HG03159 (cell line): ENCODE data around the gene STIP1.

Experiments used
- ATAC-seq: cut with Tn5 transposase; IDR thresholded peaks from one replicate; pipeline ENCODE4 v1.9.1; 2021; ENCODE audit warnings: mild to moderate bottlenecking, moderate library complexity; ENCODE audit not compliant: unreplicated experiment

Gene STIP1

DNA sequence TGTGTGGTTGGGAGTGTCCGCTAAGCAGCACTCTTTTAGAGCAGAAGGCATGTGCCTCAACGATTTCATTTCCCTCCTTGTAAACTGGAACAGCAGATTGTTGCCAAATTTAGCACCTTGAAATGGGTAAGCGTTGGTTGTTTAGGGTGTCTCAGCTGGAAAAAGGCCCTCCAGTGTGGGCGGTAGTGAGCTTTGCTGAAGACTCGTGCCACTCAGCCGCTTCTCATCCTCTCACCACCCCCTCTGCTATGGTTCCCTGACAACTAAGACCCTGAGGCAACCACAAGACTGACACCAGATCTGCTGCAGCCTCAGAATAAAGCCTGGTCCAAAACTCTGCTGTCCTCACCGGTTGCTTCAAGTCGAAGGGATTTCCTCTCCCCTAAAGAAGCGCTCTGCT is 10.7 kb downstream of the STIP1 start:
- no peak for ATAC-seq

DNA sequence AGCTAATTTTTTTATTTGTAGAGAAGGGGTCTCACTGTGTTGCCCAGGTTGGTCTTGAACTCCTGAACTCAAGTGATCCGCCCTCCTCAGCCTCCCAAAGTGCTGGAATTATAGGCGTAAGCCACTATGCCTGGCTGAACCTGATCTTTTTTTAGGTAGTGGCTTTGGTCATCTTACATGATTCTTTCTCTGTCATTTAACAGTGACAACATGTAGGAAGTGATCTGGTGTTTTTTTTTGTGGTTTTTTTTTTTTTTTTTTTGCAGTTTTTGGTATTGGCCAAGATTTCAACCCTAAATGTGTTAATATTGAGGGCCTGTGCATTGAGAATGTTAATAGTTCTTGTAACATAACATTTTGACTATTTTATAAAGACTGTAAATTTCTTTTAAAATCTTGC is 12.5 kb downstream of the STIP1 start:
- no peak for ATAC-seq

DNA sequence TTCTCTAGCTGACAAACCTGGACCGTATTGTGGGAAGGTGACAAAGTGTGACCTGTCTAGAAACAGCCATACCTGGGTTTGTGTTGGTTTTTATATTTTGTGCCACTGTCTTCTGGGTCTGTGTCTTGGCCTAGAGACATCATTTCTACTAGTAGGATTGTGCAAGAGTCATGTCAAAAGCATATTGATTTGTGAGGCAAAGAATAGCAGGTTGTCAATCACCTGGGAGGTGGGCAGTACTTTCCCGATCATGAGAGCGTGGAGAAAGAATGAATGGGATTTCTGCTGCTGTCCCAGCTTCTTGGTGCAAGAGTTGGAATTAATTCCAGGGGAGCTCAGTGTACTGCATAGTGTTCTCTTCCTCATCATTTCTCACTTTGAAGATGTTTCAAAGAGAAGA is 15.6 kb downstream of the STIP1 start:
- no peak for ATAC-seq

DNA sequence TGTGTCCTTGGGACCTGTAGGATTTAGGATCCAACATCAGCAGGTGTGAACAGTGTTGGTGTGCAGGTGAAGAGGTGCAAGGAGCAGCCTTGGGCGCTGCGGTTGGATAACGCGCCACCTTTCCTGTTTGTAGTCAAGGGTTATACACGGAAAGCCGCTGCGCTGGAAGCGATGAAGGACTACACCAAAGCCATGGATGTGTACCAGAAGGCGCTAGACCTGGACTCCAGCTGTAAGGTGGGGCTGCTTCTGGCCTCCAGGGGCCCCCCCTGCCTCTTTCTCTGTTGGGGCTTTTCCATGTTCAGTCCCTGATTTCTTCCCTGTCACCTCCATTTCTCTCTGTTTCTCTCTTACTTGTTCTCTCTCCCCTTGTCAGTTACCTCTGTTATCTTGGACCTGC is 17.0 kb downstream of the STIP1 start:
- ATAC-seq: no peak

GRCh38 chr11:64203421-64204079 is 17.6 kb downstream of the STIP1 start:
- no peak for ATAC-seq

DNA sequence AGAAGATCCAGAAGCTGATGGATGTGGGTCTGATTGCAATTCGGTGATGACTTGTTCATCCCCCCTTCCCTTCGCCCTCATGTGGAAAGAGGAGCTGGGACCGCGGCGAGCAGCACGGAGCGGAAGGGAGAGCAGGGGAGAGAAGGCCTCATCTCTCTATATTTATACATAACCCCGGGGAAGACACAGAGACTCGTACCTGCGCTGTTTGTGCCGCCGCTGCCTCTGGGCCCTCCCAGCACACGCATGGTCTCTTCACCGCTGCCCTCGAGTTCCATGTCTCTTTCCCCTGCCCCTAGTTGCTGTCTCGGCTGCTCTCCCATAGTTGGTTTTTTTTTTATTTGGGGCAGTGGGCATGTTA is 18.1 kb downstream of the STIP1 start:
- no peak for ATAC-seq

- ATAC-seq: no peak
Observed at GRCh38 chr11:64204464-64204989, 18.6 kb downstream of the STIP1 start.

- no peak for ATAC-seq
Observed at GRCh38 chr11:64206457-64207255, 20.7 kb downstream of the STIP1 start, which contains the start of gene FERMT3. Gene FERMT3, plus strand, starts transcription at chr11:64206721. Its CDS starts 644 bp downstream, at chr11:64207365.

DNA sequence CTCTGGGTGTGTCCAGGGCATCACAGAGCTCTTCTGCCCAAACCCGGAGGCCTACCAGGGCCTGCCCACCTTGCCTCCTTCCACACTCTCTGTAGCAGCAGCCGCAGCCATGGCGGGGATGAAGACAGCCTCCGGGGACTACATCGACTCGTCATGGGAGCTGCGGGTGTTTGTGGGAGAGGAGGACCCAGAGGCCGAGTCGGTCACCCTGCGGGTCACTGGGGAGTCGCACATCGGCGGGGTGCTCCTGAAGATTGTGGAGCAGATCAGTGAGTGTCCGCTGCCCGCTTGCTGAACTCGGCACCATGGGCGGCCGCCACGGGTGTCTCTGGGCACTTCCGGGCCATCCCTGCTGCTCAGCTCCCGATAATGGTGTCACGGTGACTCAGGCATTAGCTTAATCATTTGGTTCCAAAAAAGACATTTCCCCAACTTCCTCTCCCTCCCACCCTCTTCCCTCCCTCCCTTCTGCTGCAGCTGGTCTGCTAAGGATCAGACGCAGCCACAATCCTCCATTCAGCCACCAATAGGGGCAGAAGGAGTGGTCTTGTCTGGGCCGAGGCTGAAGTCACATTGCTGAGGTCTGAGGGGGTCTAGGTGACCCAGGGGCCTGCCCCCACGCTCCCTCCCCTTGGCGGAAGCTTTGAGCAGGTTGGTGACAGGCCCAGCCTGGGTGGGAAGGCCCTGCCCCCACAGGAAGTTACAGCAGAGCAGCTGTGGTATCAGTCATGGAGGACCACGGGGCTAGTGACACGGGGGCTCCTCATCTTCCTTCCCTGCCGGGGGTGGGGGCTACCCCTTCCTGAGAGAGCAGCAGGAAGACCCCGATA is 21.5 kb downstream of the STIP1 start:
- ATAC-seq: peak; percentile 53

GRCh38 chr11:64208086-64208795 is 22.3 kb downstream of the STIP1 start:
- no peak for ATAC-seq

- ATAC-seq: no peak
Observed at GRCh38 chr11:64208796-64209562, 23.0 kb downstream of the STIP1 start.

DNA sequence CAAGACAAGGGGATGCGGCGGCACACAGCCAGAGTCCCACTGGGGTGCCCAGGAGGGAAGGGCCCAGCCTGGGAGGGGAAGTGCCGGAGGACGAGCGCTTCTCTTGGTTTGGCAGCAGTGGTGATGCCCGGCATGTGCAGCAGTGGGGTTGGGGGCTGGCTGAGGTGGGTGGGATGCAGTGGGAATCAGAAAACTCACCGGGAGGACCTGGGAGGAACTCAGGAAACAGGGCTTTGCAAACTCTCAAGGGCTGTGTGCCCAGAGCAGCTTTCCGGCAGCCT is 23.5 kb downstream of the STIP1 start:
- ATAC-seq: no peak

- no peak for ATAC-seq
Observed at GRCh38 chr11:64210301-64211020, 24.5 kb downstream of the STIP1 start.

GRCh38 chr11:64211181-64211872 is 25.4 kb downstream of the STIP1 start:
- no peak for ATAC-seq

DNA sequence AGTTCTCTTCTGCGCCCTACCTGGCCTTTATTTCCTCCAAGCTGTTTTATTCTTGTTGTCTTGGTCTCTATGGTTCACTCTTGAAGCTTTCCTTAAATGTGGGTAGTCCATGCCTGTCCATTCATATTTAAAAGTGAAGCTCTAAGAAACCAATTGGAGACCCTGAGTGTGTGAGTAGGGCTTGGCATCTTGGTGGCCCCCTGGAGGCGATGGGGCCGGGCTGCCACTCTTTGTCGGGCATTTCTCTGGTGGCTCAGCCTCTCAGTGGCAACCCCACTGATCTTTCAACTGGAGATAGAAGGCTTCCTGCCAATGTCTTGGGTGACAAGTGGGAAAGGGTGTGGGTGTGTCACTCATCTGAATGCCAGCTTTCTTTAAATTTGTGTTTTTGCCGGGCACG is 30.9 kb downstream of the STIP1 start:
- ATAC-seq: no peak

- no peak for ATAC-seq
Observed at GRCh38 chr11:64218628-64219353, 32.8 kb downstream of the STIP1 start.

DNA sequence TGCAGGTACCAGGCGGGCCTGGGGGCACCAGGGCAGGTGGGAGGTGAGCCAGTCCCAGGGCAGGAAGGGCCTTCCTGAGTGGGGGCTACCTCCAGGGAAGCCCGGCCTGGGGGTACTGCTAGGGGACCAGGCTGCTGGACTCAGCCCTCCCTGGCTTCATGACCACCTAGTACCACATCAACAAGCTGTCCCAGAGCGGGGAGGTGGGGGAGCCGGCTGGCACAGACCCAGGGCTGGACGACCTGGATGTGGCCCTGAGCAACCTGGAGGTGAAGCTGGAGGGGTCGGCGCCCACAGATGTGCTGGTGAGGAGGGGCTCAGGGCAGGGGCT is 33.3 kb downstream of the STIP1 start:
- ATAC-seq: no peak

- no peak for ATAC-seq
Observed at GRCh38 chr11:64219755-64220154, 33.8 kb downstream of the STIP1 start.
